UCSD-AML1 (cell line): Measurements from ENCODE around the gene TBC1D1.

ENCODE experiments used
- DNase-seq: peaks from one replicate; lab custom pipeline; 2025; ENCODE audit not compliant: unreplicated experiment; lab: John Stamatoyannopoulos, UW

TBC1D1 gene

DNA sequence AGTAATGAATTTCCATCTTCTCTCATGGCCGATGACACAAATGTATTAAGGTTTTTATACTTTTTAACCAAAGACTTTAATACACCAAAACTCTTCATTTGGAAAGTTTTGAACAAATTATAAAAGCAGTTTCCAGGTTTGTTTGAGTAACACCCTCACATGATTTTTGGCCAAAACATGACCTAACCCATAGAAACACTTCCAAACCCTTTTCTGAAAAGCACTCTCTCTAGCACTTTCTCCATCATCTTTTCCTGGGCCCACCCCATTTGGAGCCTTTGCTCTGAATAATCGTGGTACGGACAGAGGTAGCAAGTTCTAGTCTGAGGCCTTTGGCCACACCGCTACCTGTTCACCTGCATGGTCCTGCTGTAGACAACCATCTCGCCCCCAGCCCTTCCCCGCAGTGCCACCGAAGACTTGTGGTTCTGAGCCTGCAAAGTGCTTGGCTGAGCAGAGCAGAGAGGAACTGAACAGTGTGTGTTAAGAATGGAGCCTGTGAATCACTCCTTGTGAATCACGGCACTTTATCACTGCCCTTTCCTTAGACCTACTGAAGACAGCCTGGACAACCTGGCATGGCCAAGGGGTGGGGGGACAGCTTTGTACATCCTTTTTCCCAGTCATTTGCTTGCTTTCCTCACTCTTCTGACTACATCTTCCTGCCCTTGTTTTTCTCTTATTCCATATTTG, 251.1 kb downstream of the TBC1D1 start:
- no peak for DNase-seq

DNA sequence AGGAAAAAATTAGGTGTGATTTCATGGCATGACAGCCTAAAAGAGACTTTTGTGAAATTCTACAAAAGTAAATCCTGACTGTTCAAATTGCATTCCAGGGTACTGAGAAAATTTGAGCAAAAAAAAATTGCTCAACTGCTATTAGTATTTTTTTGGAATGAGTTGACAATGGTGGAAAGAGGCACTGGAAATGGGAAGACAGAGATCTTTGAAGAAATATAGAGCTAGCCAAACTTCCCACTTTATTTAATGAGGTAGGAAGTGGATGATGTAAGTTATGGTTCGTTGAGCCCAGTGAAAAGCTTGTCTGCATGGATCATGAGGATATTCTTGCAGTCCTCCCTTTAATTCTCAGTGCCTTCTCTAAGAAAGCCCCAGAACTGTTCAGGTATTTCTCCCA, 253.1 kb downstream of the TBC1D1 start:
- no peak for DNase-seq

- DNase-seq = no peak
Measured at GRCh38 chr4:38145033-38145678, 254.3 kb downstream of the TBC1D1 start.

DNA sequence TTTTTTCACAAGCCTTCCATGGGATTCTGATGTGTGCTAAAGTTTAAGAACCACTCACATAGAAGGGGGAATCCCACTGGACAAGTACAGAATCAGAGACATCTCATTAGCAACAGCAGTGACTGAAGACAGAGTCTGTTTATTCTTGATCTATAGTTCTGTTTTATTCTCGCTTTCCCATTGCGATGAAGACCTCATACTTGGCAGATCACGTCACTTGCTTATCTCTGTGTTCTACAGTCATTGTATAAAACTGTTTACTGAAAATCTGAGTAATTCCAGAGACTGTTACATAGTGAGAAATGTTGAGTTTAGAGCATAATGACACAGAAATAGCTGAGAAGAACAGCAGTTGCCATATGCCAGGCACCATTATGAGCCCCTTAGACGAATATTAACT, 254.9 kb downstream of the TBC1D1 start:
- no peak for DNase-seq

GRCh38 chr4:38146383-38146782, 255.5 kb downstream of the TBC1D1 start:
- DNase-seq = no peak

DNA sequence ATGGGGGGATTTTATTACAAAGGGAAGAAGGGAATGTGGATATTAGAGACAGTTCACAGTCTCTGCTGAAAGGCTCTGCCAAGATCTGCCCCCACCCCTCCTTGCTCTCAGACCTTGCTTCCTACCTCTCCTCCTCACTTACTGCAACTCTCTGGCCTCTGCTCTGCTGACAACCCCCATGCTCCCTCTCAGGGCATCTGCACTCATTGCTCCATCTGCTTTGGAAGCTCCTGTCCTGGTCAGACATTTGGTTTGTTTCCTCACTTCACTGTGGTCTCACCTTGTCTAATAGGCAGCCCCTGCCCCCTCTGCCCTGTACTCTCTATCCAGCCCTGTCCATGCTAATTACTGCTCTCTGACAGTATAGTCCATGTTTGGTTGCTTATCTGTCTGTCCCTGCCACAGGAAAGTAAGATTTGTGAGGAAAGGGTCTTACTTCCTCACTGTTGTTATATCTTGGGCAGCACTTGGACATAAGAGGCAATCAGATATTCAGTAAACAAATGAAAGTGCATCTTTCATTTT, 258.6 kb downstream of the TBC1D1 start:
- no peak for DNase-seq

DNA sequence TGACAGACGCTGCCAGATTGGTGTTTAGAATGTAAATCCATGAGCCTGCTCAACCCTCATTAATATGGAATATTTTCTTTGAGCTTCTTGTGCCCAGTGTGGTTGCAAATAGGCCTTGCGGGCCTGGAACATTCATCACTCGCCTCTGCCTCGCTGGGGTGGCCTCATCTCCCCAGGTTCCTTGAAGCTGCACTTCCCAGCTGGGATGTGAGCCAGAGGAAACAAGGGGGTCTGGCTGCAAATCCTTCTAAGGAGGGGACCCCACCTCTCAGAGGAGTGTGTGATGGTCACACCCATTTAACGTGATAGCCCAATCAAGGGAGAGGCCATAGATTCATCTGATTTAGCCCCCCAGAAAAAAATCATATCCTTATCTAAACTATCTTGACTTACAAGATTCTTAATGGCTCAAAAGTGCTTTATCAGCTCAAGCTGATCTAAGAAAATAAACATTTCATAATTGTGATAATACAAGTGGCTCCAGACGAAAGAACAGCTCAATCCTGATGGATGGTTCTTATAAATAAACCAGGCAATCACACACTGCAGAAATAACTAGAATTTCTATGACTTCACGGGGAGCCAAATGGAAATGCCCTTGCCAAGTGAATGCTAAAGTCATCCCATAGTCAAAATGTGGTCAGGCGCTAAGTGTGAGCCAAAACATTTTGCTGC, 259.2 kb downstream of the TBC1D1 start:
- DNase-seq = no peak

DNA sequence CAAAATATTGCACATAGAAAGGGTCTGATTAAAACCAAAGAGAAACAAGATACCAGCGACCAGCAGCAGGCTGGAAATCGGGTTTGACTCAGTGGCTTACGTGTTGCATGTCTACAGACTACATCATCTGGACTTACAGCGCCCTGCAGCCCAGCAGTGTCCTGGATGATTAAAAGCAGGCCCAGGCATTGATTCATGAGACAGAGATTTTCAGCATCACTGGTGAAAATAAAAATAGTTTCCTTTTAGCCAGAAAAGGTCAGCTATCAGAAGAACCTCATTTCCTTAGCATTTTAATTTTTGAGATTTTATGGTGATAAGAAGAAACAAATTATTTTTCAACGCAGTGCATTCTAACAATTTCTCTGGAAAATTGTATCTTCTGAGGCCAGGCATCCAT, 259.9 kb downstream of the TBC1D1 start:
- DNase-seq = no peak

GRCh38 chr4:38151873-38152272, 261.0 kb downstream of the TBC1D1 start:
- no peak for DNase-seq

GRCh38 chr4:38152305-38152704, 261.4 kb downstream of the TBC1D1 start:
- DNase-seq = no peak

DNA sequence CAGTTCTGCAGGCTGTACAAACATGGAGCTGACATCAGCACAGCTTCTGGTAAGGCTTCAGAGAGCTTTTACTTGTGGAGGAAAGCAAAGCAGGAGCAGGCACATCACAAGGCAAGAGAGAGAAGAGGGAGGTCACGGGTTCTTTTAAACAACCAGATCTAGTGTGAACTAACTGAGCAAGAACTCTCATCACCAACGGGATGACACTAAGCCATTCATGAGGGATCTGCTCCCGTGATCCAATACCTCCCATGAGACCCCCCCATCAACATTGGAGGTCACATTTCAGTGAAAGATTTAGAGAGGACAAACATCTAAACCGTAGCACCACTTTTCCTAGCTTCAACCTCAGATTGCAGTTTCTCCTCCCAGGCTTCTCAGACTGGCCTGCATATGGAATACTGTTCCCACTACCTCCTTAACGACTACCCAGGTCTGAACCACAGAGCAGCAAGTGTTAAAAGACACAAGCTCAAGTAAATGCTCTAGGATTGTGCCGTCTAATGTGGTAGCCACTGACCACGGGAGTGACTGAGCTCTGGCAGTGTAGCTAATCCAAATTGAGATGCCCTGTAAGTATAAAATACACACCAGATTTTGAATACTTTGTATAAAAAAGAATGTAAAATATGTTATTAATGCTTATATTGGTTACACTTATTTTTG, 262.0 kb downstream of the TBC1D1 start:
- no peak for DNase-seq

DNA sequence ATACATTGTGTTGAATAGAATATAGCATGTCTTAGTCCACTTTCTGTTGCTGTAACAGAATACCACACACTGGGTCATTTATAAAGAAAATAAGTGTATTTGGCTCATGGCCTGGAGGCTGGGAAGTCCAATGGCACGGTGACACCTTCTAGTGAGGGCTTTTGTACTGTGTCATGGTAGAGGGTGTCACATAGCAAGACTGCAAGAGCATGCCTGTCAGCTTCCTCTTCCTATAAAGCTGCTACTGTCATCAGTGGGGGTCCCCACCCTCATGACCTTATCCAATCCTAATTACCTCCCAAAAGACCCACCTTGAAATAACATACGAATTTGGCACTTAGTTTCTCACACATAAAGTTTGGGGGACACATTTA, 262.5 kb downstream of the TBC1D1 start:
- DNase-seq = no peak

DNA sequence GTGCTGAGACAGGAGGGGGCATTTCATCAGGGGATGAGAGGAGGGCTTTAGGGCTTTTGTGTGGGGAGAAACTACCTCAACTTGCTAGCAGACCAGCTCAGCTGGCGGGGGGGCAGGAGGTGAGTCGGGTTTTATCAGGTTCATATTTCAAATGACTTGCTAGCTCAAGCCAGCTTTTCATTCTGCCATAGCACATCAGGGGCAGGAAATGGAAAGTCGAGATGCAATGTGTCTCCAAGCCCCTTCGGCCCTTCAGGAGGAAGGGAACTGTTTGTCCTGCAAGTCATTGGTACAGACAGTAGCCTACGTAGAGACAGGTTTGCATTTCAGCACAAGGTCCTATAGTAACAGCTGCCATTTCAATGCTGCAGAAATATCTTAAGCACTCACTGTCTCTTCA, 263.4 kb downstream of the TBC1D1 start:
- peak; percentile 27 for DNase-seq

DNA sequence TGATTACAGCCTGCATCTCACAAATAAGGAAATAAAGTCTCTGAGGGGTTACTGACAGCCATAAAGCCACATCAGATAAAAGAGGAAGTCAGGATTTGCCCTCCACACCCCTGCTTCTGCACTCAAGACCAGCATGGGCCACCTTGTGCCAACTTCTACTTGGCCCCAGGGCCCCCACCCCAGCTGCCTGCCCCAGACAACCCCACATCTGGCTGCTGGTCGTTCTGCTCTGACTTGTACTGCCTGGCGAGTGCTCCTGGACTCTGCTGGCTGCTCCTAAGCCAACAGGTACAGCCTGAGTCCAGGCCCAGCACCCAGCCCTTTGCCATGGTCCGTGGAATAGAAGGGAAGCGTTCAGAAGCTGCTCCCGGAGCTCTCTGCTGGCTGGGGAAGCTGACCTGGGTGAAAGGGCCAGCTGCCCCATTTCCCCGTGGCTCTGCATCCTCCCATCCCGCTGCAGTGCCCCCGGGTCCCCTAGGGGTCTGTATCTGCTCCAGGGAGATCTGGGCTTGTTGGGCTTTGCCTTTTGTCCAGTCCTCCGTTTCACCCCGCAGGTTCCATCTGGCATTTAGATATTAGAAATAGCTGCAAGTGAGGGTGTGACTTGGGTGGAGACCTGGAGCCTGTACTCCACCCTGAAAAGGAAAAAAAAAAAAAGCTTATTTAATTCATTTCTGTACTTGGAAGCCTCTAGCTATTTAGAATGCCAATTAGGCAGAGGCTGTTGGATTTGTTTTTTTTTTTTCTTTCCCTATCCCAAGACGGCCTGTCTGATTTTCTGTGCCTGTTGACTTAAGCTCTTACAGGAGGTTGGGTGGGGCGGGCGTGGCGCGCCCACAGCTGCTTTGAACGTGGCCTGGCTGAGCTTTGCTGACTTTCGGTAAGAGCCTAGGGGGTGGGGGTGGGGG, 264.1 kb downstream of the TBC1D1 start:
- DNase-seq = peak; percentile 24

GRCh38 chr4:38155589-38156294, 264.9 kb downstream of the TBC1D1 start:
- no peak for DNase-seq

DNA sequence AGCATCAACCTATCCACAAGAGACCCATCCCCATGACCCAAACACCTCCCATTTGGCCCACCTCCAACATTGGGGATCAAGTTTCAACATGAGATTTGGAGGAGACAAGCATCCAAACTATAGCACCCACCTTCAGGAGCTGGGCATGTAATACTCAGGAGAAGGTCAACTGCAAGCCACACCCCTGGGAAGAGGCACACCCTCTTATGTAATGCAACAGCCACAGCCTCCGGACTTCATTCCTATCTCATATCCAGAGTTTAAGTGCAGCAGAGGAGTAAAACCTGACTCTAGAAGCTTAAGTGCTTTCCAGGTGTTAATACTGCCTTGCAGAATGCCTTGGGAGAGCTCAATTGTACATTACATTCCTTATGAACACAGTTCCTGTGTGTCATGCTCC, 266.7 kb downstream of the TBC1D1 start:
- no peak for DNase-seq

- DNase-seq = no peak
Measured at GRCh38 chr4:38160487-38161207, 269.8 kb downstream of the TBC1D1 start.

DNA sequence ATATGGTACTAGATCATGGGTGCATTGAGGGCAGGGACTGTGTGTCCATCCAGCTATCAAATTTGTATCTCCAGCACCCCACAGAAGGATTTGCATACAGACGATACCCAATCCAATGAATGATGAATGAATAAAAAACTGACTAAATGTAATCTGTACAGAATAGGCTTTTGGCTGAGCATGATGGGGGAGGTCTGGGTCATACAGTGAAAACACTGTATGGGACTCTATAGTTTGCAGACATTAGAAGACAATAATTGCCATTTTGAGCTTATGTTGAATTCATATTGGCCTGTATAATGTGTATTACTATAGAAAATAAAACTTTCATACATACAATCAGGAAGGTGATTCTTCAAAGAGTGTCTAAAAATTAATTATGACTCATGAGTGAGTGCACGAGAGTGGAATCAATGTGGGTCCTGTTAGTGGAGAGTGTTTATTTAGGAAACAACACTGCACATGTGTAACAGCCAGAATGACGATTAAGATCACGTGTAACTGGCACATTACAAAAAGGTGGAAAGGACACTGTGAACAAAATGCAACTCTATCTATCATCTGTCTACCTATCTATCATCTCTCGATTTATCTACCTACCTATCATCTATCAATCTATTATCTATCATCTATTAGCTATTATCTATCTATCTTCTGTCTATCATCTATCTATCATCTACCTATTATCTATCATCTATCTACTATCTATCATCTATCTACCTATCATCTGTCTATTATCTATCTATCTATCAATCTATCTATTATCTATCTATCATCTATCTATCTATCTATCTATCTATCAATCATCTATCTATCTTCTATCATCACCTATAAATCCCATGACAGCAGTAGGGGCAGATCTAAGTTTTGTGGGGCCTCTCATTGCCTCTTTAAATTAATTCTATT, 270.6 kb downstream of the TBC1D1 start:
- no peak for DNase-seq
